Central memory CD8-positive, alpha-beta T cell (primary cell): ENCODE data around the gene ADAMTSL2.
"Not testable (repeated sequence)": the region's sequence is repeated elsewhere in the genome, so short reads cannot be mapped to it uniquely, and the experiment has no call there.

ENCODE experiments used
- ATAC-seq: fragments of 150-1000 bp; cut with Tn5 transposase; replicated peaks from 2 replicates; pipeline ENCODE4 v1.10.0; 2022; ENCODE audit warnings: mild to moderate bottlenecking, moderate FRiP score, moderate number of reproducible peaks; ENCODE audit not compliant: poor library complexity, severe bottlenecking; ENCODE audit errors: extremely low read depth
- DNase-seq, 2 donors: peaks; one replicate each; pipeline ENCODE4 v3.0.0; 2021; ENCODE audit warnings: low spot score in 2 of 2
- H3K27ac Mint-ChIP-seq: one replicate; pipeline ENCODE4 v1.8.0; 2022; ENCODE audit warnings: low read depth, mild to moderate bottlenecking, moderate library complexity, mixed read lengths
- H3K27me3 Mint-ChIP-seq: one replicate; pipeline ENCODE4 v1.8.0; 2022; ENCODE audit warnings: mixed read lengths
- H3K36me3 Mint-ChIP-seq: one replicate; pipeline ENCODE4 v1.8.0; 2022; ENCODE audit warnings: mild to moderate bottlenecking, moderate library complexity, mixed read lengths; ENCODE audit not compliant: insufficient read depth
- H3K4me1 Mint-ChIP-seq: one replicate; pipeline ENCODE4 v1.8.0; 2022; ENCODE audit warnings: mixed read lengths
- H3K4me3 Mint-ChIP-seq: one replicate; pipeline ENCODE4 v1.8.0; 2022; ENCODE audit warnings: mild to moderate bottlenecking, moderate library complexity, mixed read lengths
- H3K9me3 Mint-ChIP-seq: one replicate; pipeline ENCODE4 v1.8.0; 2022; ENCODE audit warnings: mixed read lengths

ADAMTSL2 gene

GRCh38 chr9:133563291-133563796 lies 28.8 kb downstream of the ADAMTSL2 start:
- Mint-ChIP-seq H3K9me3 (no peaks in the 10 kb centered on the region), H3K36me3 (peaks cover 10% of the 10 kb centered on the region), H3K4me1 (peaks cover 7% of the 10 kb centered on the region), H3K27me3 (peaks cover 17% of the 10 kb centered on the region), H3K4me3 (peak overlapping the region; percentile 17), H3K27ac (peak overlapping the region; percentile 95)
- DNase-seq, result no peak
- ATAC-seq, result no peak

DNA sequence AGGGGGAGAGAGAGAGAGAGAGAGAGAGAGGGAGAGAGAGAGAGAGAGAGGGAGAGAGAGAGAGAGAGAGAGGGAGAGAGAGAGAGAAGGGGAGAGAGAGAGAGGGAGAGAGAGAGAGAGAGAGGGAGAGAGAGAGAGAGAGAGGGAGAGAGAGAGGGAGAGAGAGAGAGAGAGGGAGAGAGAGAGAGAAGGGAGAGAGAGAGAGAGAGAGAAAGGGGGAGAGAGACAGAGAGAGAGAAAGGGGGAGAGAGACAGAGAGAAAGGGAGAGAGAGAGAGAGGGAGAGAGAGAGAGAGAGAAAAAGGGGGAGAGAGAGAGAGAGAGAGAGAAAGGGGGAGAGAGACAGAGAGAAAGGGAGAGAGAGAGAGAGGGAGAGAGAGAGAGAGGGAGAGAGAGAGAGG lies 29.3 kb downstream of the ADAMTSL2 start:
- H3K4me3 Mint-ChIP-seq, result peak overlapping the region; percentile 17
- DNase-seq, H3K36me3 Mint-ChIP-seq, H3K4me1 Mint-ChIP-seq, H3K9me3 Mint-ChIP-seq, ATAC-seq: not testable (repeated sequence)
- H3K27me3 Mint-ChIP-seq, result peaks cover 12% of the 10 kb centered on the region
- peak overlapping the region; percentile 95 for H3K27ac Mint-ChIP-seq

- Mint-ChIP-seq H3K27me3 (peaks cover 6% of the 10 kb centered on the region), H3K4me3 (no peak overlapping the region), H3K4me1 (peaks cover 7% of the 10 kb centered on the region), H3K27ac (peak overlapping the region; percentile 95), H3K9me3 (no peaks in the 10 kb centered on the region), H3K36me3 (peaks cover 8% of the 10 kb centered on the region)
- DNase-seq (no peak), ATAC-seq (no peak)
Measured at GRCh38 chr9:133564451-133565116, 30.1 kb downstream of the ADAMTSL2 start.

GRCh38 chr9:133566382-133566781 lies 31.9 kb downstream of the ADAMTSL2 start:
- no peaks in the 10 kb centered on the region for H3K9me3 Mint-ChIP-seq
- DNase-seq (no peak), ATAC-seq (no peak)
- H3K27me3 Mint-ChIP-seq, result no peaks in the 10 kb centered on the region
- no peak overlapping the region for H3K27ac Mint-ChIP-seq
- H3K36me3 Mint-ChIP-seq, result peaks cover 8% of the 10 kb centered on the region
- H3K4me3 Mint-ChIP-seq, result no peak overlapping the region
- H3K4me1 Mint-ChIP-seq, result peaks cover 7% of the 10 kb centered on the region

GRCh38 chr9:133566817-133567216 lies 32.3 kb downstream of the ADAMTSL2 start:
- ATAC-seq (no peak), DNase-seq (no peak)
- Mint-ChIP-seq H3K27me3 (no peaks in the 10 kb centered on the region), H3K27ac (no peak overlapping the region), H3K4me3 (no peak overlapping the region), H3K4me1 (peaks cover 7% of the 10 kb centered on the region), H3K9me3 (no peaks in the 10 kb centered on the region), H3K36me3 (peaks cover 8% of the 10 kb centered on the region)

GRCh38 chr9:133568186-133568585 lies 33.7 kb downstream of the ADAMTSL2 start:
- no peak overlapping the region for H3K4me3 Mint-ChIP-seq
- H3K27me3 Mint-ChIP-seq, result peaks cover 7% of the 10 kb centered on the region
- H3K36me3 Mint-ChIP-seq, result peaks cover 7% of the 10 kb centered on the region
- ATAC-seq (no peak), DNase-seq (no peak)
- H3K27ac Mint-ChIP-seq, result no peak overlapping the region
- H3K9me3 Mint-ChIP-seq, result no peaks in the 10 kb centered on the region
- H3K4me1 Mint-ChIP-seq, result peaks cover 7% of the 10 kb centered on the region

- no peaks in the 10 kb centered on the region for H3K9me3 Mint-ChIP-seq
- no peak overlapping the region for H3K27ac Mint-ChIP-seq
- peaks cover 18% of the 10 kb centered on the region for H3K27me3 Mint-ChIP-seq
- peaks cover 2% of the 10 kb centered on the region for H3K36me3 Mint-ChIP-seq
- no peaks in the 10 kb centered on the region for H3K4me1 Mint-ChIP-seq
- no peak overlapping the region for H3K4me3 Mint-ChIP-seq
- DNase-seq, result no peak
- ATAC-seq, result no peak
Measured at GRCh38 chr9:133569121-133569785, 34.7 kb downstream of the ADAMTSL2 start.

GRCh38 chr9:133569891-133570690 lies 35.6 kb downstream of the ADAMTSL2 start:
- Mint-ChIP-seq H3K27me3 (peaks cover 23% of the 10 kb centered on the region), H3K27ac (no peak overlapping the region), H3K4me1 (no peaks in the 10 kb centered on the region), H3K9me3 (no peaks in the 10 kb centered on the region), H3K4me3 (no peak overlapping the region), H3K36me3 (peaks cover 2% of the 10 kb centered on the region)
- no peak for ATAC-seq
- DNase-seq, result no peak

DNA sequence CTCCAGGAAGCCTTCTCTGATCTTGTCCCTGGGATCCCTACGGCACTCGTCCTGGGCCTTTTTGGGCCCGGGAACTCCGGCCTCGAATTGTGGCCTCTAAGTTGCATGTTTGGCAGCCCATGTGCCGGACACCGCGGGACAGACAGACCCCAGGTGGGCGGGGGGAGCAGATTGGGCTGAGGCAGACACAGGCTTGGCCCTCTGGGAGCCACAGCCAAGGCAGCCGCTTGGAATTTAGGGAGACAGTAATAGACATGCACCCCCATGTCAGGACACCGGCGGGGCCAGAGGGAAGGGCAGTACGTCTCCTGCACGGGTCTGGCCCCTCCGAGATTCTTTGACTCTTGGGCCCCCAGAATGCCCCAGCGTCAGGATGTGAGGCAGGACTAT lies 36.2 kb downstream of the ADAMTSL2 start:
- Mint-ChIP-seq H3K27ac (no peak overlapping the region), H3K4me1 (no peaks in the 10 kb centered on the region), H3K27me3 (peaks cover 29% of the 10 kb centered on the region), H3K36me3 (peaks cover 2% of the 10 kb centered on the region), H3K9me3 (no peaks in the 10 kb centered on the region), H3K4me3 (no peak overlapping the region)
- ATAC-seq, result no peak
- no peak for DNase-seq

GRCh38 chr9:133571391-133571890 lies 36.9 kb downstream of the ADAMTSL2 start:
- ATAC-seq, result no peak
- Mint-ChIP-seq H3K27ac (no peak overlapping the region), H3K4me3 (no peak overlapping the region), H3K36me3 (no peaks in the 10 kb centered on the region), H3K27me3 (peaks cover 37% of the 10 kb centered on the region), H3K9me3 (no peaks in the 10 kb centered on the region), H3K4me1 (no peaks in the 10 kb centered on the region)
- no peak for DNase-seq

DNA sequence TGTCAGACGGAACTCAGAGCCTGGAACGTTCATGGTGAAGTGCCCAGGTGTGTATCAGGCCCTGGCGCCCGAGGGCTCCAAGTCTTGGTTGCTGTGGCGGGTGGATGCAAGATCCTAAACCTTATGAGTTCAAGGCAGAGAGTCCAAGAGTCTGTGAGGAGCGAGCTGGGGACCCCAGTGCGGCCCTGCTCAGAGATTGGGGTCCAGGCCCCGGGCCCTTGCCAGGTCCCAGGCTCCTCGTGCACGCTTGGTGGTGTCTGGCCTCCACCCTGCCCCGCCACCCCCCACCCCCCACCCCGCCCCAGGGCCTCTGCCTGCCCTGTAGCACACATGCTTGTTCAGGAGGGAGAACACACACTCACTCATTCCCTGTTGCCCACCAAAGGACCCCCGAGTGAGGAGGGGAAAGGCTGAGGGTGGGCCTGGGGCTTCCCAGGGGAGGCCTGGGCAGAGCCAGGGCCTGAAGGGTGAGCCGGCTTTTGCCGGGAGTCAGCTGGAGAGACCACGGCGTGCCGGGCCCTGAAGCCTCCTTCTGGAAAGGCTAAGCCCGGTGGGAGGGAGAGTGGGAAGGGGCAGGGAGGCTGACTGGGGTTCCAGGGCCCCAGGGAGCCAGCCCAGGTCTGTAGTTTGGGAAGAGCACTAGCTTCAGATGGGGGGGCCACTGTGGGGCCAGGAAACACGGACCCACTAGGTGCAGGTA lies 37.5 kb downstream of the ADAMTSL2 start:
- ATAC-seq, result no peak
- no peaks in the 10 kb centered on the region for H3K36me3 Mint-ChIP-seq
- no peak overlapping the region for H3K27ac Mint-ChIP-seq
- H3K4me1 Mint-ChIP-seq, result peaks cover 5% of the 10 kb centered on the region
- peaks cover 43% of the 10 kb centered on the region for H3K27me3 Mint-ChIP-seq
- no peak for DNase-seq
- no peaks in the 10 kb centered on the region for H3K9me3 Mint-ChIP-seq
- H3K4me3 Mint-ChIP-seq, result no peak overlapping the region

DNA sequence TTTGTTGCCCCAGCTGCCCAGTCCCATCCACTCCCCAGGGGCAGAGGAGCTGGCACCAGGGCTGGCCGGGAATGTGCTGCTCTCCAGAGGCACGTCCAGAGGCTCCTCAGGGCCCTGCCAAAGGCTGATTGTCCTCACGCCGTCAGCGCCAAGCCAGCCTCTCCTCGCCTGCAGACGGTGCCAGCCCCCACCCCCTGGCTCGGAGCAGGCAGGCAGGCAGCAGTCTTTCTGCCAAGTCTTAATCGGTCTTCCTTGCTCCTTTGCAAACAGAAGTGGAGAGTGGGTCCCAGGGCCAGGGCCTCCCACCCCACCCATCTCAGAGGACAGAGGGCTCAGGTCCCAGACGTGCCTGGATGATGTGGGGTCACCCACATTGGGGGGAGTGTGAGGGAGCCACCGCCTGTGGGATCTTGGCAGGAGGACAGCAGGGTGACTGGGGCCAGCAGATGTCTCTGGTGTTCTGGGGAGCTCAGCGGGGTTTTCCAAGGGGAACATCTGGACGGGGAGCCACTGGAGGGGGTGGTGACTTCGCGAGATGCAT lies 38.4 kb downstream of the ADAMTSL2 start:
- Mint-ChIP-seq H3K27ac (no peak overlapping the region), H3K4me3 (no peak overlapping the region), H3K9me3 (no peaks in the 10 kb centered on the region), H3K27me3 (peaks cover 51% of the 10 kb centered on the region), H3K36me3 (no peaks in the 10 kb centered on the region), H3K4me1 (peaks cover 5% of the 10 kb centered on the region)
- ATAC-seq (no peak), DNase-seq (no peak)
